NK-92 treated with Interleukin-12 subunit alpha and Interleukin-12 subunit beta, amount 100 ng/mL, for 24 hours (cell line): Measurements from ENCODE around the gene MRPL48.
"Not testable (repeated sequence)": the region's sequence is repeated elsewhere in the genome, so short reads cannot be mapped to it uniquely, and the experiment has no call there.

Experiments used
- DNase-seq: peaks from one replicate; lab custom pipeline; 2025; lab: John Stamatoyannopoulos, UW

MRPL48 gene

DNA sequence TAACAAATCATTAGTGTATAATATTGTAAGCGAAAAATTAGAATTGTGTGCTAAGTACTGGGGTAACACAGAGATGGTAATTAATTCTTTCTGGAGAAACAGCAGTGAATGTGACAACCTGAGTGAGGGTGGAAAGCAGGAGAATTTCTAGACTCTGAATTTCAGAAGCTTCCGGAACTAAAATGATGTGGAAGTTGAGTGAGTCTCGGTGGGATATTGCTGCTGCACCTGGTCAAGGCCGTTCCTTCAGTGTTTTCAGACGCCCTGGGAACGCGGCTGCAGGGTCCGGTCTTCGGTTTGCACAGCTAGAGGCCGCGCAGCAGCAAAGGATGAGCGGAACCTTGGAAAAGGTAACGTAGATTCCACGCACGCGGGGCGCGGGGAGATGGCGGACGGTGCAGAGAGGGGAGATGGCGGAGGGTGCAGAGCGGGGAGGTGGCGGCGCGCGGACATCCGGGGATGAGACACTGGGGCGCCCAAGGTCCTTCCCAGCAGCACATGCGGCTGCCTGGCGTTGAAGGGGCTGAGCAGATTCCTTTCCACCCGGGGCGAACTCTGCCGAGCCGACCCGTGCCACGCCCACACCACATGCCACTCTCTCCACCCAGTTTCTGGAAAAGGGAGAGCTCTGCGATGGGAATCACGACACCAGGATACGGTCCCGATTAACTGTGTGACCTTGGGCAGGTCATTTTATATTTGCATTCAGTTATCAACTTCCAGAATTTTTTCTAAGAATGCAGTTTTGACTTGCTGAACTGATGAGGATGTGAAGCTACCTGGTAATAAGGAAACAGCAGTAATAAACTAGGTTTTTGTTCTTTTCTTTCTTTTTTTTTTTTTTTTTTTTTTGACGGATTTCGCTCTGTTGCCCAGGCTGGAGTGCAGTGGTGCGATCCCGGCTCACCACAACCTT lies at the start of gene MRPL48:
Gene MRPL48 (plus strand): TSS at position 232 of the 916 bp plus-strand sequence. CDS start 98 bp downstream, at position 330.
- peak; percentile 85 for DNase-seq

DNA sequence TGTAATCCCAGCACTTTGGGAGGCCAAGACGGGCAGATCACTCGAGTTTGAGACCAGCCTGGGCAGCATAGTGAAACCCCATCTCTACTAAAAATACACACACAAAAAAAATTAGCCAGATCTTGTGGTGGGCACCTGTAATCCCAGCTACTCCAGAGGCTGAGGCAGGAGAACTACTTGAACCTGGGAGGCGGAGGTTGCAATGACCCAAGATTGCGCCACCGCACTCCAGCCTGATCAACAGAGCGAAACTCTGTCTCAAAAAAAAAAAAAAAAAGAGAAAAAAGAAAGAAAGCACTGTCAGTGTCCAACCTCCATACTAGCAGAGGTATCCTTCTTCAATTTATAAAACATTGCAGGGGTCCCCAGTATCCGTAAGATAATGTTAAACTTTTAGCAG lies 44.6 kb upstream of the MRPL48 start:
- no peak for DNase-seq

DNA sequence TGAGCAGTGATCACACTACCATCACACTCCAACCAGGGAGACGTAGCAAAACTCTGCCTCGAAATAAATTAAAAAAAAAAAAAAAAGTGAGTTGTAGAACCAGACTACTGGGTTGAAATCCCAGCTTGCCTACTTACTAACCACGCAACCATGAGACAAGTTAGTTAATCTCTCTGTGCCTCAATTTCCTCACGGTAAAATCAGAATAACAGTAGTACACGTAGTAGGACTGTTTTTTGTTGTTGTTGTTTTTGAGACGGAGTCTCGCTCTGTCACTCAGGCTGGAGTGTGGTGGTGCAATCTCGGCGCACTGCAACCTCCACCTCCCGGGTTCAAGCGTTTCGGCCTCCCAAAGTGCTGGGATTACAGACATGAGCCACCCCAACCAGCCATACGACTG lies 41.0 kb upstream of the MRPL48 start:
- no peak for DNase-seq

DNA sequence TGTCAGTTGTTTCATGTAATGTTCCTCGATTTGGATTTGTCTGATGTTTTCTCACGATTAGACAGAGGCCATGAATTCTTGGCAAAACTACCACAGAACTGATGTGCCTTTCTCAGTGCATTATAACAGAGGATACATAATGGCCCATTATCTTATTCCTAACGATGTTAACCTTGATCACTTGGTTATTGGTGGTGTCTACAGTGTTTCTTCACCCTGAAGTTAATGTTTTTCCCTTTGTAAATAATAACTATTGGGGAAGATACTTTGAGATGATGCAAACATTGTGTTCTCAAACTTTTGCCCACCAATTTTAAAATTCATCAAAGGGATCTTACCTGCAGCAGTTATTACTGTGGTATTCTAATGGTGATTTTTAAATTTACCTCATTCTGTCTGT lies 39.9 kb upstream of the MRPL48 start:
- no peak for DNase-seq

DNA sequence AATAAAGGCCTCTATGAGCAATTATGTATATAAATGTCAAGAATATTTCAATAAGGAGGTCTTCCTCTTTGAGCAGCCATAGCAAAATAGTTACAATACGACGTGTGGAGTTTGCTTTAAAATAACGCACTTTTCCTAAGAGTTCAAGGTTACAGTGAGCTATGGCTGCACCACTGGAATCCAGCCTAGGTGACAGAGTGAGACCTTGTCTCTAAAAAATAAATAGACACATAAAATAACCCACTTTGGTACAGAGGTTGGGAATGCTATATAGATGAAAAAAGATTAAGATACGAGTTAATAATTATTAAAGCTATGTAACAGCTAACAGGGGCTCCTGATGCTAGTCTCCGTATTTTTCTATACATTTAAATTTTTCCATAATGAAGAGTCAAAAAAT lies 39.4 kb upstream of the MRPL48 start:
- DNase-seq, result no peak

DNA sequence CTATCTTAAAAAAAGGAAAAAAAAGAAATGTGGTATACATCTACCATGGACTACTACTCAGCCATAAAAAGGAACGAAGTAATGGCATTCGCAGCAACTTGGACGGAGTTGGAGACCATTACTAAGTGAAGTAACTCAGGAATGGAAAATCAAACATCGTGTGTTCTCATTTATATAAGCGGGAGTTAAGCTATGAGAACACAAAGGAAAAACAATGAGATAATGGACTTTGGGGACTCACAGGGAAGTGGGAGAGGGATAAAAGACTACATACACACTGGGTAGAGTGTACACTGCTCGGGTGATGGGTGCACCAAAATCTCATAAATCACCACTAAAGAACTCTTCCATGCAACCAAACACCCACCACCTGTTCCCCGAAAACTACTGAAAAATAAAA lies 38.6 kb upstream of the MRPL48 start:
- no peak for DNase-seq

DNA sequence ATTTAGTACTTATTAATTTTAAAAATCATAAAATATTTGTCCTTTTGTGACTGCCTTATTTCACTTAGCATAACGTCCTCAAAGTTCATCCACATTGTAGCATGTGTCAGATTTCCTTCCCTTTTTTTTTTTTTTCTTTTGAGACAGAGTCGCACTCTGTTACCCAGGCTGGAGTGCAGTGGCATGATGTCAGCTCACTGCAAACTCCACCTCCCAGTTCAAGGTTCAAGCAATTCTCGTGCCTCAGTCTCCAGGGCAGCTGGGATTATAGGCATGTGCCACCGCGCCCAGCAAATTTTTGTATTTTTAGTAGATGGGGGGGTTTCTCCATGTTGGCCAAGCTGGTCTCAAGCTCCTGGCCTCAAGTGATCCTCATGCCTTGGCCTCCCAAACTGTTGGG lies 37.4 kb upstream of the MRPL48 start:
- no peak for DNase-seq

DNA sequence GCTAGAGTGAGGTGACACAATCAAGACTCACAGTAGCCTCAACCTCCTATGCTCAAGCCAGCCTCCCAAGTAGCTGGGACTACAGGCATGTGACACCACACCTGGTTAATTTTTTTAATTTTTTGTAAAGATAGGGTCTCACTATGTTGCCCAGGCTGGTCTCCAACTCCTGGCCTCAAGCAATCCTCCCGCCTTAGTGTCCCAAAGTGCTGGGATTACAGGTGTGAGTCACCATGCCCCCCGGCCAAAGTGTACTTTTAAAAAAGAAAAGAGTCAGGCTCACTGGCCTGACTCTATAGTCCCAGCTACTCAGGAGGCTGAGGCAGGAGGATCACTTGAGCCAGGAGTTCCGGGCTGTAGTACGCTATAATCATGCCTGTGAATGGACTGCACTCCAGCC lies 36.8 kb upstream of the MRPL48 start:
- not testable (repeated sequence) for DNase-seq

DNA sequence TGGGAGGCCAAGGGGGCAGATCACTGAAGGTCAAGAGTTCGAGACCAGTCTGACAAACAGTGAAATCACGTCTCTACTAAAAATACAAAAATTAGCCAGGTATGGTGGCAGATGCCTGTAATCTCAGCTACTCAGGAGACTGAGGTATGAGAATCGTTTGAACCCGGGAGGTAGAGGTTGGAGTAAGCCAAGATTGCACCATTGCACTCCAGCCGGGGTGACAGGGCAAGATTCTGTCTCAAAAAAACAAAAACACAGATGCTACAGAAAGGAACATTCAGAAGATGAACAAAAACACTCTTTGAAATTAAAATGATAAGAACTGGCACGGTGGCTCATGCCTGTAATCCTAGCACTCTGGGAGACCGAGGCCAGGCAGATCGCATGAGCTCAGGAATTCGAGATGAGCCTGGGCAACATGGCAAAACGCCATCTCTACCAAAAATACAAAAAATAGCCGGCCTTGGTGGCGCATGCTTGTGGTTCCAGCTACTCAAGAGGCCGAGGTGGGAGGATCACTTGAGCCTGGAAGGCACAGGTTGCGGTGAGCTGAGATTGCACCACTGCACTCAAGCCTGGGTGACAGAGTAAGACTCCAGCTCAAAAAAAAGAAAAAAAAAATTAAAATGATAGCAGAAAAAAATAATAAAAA lies 35.3 kb upstream of the MRPL48 start:
- DNase-seq, result no peak

DNA sequence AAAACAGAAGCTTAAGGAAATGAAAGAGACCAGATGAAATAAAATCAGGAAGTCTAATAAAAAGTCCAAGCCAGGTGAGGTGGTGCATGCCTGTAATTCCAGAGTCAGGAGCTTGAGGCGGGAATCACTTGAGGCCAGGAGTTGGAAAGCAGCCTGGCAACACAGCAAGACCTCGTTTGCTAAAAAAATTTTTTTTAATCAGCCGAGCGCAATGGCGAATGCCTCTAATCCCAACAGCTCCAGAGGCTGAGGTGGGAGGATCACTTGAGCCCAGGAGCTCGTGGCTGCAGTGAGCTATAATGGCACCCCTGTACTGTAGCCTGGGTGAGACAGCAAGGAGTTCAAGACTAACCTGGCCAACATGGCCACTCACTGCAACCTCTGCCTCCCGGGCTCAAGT lies 34.8 kb upstream of the MRPL48 start:
- DNase-seq, result no peak

DNA sequence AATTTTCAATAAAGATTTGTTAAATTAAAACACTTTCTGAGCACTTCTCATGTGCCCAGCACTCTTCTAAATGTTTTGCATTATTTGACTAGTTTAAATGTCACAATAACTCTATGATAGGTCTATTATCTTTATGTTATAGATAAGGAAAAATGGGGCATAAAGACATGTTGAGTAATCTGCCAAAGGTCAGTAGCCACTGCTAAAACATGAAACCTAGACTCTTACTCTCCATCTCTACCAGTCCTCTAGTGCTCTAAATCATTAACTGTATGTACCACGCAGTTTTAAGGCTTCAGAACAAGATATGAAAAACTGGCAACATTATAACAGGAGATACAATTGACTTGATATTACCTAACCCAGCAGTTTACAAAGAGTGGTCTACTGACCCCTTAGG lies 33.7 kb upstream of the MRPL48 start:
- no peak for DNase-seq

DNA sequence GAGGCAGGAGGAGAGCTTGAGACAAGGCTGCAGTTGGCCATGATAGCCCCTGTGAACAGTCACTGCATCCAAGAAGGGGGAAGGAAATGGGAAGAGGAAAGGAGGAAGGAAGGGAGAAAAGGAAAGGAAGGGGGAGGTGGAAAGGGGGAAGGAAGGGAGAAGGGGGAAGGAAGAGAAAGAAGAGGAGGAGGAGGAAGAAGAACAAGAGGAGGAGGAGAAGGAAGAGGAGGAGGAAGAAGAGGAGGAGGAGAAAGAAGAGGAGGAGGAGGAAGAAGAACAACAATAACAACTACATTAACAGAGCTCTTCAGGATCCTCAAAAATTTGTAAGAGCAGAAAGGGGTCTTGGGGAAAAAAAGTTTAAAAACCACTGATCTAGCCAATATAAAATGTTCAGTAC lies 32.0 kb upstream of the MRPL48 start:
- DNase-seq, result no peak

DNA sequence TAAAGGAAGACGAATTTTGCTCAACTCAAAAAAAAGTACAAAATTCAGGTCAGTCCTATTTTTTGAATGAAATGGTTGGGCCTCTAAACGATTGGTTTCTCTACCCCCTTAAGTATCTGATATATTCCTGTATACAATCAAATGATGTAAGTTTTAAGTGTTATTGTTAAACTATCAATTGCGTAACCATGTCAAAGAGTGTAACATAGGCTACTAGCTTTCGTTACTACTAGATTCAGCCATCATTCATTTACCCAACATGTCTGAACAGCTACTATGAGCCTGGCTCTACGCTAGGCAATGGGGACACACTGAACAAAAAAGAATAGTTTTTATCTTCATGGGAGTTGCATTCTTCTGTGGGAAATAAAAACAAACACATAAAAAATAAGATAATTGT lies 30.1 kb upstream of the MRPL48 start:
- no peak for DNase-seq

DNA sequence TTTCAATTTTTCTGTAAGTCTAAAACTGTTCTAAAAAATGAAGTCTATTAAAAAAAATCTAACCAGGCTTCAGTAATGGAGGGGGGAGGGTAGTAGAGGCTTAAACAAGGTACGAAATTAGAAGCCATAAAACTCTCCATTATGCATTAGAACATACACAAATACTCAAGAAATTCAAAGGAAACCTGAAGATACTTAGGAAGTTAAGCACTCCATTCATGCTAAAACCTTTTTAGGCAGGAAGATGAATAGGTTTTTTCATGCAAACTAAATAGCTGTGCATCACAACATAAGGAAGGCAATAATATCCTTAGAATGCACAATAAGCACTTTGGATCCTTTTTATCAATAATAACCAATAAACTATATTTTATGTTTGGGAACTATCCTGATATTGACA lies 29.2 kb upstream of the MRPL48 start:
- no peak for DNase-seq

DNA sequence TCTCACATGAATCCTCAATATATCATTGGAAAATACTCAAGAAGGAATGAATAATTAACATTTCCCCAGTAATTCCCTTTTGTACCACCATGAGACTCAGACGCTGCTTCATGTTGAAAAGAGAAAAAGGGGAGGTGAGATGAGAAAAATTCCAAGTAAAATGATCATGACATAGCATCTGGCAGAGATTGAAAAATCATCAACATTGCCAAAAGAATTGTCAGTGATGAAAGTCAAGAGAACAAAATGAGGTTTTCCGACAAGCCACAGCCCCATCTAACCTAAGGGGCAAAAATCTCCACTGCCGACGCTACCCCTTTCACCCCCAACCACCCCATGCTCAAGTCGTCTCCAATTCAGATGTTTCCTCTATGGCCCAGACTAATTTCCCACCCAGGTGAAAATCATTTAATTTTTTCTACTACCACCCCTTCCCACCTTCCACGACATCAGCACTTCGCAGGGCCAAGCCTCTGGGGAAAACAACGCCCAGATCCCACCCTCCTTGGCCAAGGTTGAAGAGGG lies 28.0 kb upstream of the MRPL48 start:
- no peak for DNase-seq

DNA sequence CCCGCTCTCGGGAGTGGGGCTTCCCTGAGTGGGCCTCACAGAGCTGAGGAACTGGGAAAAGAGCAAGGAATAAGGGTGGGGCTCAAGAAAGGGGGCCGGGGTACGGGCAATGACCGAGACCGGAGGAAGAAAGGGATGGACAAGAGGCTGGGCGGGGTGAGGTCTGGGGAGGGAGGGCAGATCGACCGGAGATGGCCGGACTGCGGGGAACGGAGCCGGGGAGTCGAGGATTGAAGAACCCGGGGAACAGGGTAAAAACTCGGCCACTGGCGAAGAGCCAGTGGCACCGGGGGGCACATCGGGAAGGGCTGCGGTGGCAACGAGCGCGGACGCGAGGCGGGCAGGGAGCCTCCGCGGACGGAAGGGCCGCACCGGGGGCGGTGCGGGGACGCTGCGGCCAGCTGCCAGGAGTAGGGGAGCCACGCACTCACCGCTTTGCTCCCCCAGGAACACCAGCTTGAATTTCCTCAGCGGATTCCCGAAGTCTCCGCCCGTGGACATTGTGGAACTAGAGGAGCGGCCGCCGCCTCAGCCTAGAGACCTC lies 27.5 kb upstream of the MRPL48 start:
- peak; percentile 9 for DNase-seq

DNA sequence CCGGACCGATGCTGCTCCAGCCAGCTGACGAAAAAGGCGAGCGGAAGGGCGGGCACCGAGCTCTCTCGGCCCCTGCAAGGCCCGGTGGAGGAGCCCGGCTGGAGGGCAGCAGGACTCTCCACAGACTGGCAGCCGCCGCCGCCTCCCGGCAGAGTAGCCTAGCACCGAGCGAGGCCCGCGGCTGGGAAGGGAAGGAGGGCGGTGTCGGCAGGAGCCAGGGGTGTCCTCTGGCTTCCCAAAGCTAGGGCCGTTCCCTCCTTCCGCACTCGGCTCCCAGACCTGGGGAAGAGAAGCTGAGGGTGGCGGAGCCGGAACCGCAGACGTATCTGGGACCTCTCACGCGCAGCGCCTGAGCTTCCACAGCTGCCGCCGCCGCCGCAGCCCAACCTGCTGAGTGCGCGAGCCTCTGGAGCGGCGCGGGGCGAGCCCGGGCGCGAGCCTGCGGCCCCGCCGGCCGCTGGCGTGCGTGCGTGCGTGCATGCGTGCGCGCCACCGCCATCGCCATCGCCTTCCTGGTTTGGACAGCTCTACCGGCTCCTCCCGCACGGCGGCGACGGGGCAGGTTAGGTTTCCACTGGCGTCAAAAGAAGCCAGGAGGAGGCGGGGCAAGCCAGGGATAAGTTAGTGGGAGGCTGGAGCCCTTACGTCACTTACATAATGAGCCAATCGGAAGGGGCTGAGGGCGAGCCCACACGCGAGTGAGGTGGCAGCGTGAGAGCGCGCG lies 26.8 kb upstream of the MRPL48 start, which contains the start of gene RAB6A:
Gene RAB6A (minus strand): TSS at position 396 of the 724 bp plus-strand sequence. CDS start 439 bp downstream, outside the sequence.
- DNase-seq, result peak; percentile 99

DNA sequence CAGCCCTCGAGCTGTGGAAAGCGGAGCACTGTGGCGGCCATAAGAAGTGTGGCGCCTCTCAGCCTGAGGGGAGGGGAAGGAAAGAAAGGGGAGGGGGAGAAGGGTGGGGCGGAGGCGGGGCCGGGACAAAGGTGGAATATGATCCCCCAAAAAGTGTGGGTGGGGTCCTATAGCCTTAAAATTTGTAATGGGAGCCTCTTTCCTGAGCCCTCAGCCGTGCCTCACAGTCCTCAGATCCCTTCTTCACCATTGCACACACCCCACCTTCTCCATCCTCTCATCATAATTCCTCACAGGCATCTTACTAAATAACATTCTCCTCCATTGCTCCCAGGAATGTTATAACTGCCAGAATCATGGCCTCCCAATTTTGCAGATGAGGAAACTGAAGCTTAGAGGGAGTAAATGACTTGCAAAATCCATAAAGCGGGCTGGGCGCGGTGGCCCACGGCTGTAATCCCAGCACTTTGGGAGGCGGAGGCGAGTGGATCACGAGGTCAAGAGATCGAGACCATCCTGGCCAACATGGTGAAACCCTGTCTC lies 26.2 kb upstream of the MRPL48 start:
- no peak for DNase-seq

DNA sequence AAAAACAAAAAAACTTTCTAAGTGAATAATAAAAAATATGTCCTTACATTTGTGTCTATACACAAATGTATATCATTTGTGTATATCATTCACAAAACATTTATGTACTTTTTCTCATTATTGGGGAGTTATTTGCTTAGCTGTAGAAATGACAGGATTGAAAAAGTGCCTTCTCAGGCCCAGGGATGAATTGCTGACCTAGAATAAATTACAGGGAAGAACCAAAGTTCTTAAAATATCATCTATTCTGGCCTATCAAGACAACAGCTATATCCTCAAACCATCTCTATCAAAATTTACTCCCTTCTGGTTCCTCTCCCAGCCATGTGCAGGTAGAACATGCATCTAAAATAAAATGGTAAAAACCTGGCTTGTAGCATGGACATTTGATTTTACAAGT lies 24.9 kb upstream of the MRPL48 start:
- no peak for DNase-seq

DNA sequence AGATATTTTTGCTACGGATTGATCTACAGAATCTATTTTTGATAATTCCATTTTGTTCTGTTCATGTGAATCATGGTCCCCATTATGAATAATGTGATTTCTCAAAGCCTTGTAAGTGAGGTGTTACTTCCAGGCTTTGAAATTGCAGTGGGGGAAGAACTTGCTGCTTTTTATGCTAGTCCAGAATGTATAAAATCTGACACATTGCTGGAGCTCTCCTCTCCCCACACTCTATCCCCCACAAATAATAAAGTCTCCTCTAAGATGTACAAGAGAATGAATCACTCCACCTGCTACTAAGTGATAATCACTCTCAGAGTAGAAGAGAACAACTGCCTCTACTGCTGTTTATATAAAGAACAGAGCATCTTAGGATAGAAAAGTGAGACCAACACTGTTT lies 20.9 kb upstream of the MRPL48 start:
- DNase-seq, result no peak

DNA sequence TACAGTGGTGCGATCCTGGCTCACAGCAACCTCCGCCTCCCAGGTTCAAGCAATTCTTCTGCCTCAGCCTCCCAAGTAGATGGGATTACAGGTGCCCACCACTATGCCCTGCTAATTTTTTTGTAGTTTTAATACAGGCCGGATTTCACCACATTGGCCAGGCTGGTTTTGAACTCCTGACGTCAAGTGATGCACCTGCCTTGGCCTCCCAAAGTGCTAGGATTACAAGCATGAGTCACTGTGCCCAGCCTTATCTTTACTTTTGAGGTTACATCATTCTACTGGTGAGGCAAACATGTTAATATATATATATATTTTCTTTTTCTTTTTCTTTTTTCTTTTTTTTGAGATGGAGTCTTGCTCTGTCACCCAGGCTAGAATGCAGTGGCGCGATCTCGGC lies 16.9 kb upstream of the MRPL48 start:
- not testable (repeated sequence) for DNase-seq
